Stimulated activated CD4-positive, alpha-beta T cell treated with anti-CD3 and anti-CD28 coated beads, Interleukin-2, amount 100 ng/mL, for 4 hours (primary cell): Measurements from ENCODE around the gene RIN3.
"Not testable (repeated sequence)": the region's sequence is repeated elsewhere in the genome, so short reads cannot be mapped to it uniquely, and the experiment has no call there.

ENCODE experiments used
- DNase-seq: peaks from one replicate; pipeline ENCODE4 v3.0.0-alpha.2; 2020; ENCODE audit warnings: low read depth

RIN3 gene

DNA sequence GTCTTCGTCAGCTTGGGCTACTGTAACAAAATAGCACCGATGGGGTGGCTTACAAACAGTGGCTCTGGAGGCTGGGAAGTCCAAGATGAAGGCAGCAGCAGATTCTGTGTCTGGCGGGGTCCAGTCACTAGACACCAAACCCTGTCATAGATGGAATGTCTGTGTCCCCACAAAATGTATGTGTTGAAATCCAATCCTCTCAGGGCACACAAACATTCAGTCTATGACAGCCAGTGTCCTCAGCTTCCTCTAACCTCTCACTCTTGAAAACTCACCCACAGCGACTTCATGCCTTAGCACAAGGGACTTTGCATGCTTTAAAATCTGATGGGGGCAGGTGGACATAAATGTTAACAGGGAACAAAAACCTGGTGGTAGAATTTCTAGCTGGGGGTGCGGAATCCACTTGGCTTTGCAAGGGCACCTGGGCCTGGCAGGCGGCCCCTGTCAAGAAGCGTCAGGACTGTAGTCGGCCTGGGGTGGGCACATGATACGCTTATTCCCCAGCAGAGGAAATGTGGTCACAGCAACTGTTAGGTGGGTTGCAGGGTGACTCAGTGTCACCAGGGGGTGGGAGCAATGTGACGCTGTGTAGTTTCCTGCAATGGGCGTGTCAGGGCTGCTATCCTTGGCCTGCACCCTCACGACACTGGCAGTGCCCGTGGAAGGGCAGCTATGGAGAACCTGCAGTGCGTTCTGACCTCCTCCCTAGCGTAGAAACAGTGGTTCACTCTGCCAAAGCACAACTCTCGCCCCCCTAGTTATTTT lies 17.7 kb downstream of the RIN3 start:
- DNase-seq = peak; percentile 60

DNA sequence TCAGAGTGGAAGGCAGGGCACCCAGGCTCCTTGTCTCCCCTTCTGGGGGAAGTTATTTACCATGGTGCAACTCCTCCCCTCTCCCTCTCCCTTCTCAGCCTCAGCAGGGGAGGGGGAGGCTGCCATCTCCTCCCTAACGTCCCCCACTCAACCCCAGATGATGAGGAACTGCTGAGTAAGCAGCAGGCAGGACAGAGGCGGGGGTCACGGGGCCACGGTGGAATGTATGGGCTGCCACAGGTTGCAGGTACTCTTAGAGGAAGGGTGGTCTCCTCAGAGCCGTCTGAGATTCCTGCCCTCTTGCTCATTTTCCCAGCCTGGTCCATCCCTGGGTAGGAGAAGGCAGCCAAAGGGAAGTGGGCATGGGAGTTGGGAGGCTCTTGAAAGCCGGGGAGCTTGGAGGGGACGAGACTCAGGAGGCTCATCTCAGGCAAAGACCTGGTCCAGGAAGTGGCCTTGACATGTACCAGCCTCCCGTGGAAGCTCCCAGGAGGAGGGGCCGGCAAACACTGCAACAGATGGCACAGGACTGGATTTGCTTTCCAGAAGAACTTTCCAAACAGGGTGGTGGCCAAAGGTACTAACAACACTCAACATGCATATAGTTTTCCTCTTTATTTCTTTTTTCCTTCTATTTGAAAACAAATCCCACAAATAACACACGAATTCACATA lies 19.0 kb downstream of the RIN3 start:
- DNase-seq = no peak

DNA sequence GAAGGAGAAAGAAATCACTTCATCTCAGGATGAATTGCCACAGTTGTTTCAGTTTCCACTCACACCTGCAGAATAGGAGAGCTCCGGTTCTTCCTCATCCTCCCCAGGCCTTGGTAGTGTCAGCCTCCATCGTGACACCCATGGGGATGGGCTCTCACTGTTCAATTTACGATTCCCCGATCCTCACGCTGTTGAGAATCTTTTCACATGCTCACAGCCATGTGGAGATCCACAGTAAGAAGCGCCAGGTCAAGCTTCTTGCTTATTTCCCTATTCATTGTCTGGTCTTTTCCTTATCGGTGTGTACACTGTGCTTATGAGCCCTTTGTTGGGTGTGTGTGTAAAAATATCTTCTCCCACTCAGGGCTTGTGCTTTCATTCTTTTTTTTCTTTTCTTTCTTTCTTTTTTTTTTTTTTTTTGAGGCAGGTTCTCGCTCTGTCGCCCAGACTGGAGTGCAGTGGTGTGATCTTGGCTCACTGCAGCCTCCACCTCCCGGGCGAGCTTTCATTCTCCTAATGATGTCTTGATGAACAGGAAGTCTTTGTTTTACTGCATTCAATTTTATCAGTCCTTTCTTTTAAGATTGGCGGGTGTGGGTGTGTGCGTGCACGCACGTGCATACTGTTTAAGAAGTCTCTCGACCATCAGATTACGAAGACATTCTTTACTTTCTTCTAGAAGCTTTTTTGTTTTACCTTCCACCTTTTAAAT lies 21.5 kb downstream of the RIN3 start:
- peak; percentile 32 for DNase-seq

DNA sequence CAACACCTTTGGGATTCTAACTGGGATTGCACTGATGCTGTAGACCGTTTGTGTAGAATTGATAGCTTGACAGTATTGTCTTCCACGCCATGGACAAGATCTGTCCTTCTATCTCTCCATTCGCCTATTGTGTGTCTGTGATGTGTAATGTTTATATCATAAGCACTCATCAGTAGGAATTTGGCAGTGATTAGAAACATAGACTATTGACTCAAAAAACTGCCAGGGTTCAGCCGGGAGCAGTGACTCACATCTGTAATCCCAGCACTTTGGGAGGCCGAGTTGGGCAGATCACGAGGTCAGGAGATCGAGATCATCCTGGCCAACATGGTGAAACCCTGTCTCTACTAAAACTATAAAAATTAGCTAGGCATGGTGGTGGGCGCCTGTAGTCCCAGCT lies 22.6 kb downstream of the RIN3 start:
- not testable (repeated sequence) for DNase-seq

DNA sequence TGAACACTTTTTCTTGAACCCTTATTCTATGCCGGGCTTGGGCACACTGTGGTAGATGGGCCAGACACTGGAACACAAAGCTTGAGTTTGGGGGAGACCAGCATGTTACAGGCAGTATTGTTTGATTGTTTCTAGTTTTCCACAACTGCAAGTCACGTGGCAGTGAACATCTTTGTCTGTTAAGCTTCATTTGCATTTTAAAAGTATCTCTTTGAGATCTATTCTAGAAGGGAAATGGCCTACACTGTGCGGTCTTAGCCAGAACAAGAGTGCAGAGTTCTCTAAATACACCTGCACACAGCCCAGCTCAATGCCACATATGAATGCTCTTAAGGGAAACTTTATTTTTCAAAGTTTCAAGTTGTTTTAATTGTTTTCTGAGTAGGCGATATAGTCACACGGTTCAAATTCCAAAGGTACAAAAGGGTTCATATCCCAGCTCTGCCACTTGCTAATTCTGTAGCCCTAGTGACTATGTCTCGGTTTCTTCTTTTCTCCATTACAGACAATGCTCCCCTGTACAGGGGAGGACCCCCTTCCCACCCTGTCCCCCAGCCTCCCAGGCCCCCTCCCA lies 24.9 kb downstream of the RIN3 start:
- no peak for DNase-seq

DNA sequence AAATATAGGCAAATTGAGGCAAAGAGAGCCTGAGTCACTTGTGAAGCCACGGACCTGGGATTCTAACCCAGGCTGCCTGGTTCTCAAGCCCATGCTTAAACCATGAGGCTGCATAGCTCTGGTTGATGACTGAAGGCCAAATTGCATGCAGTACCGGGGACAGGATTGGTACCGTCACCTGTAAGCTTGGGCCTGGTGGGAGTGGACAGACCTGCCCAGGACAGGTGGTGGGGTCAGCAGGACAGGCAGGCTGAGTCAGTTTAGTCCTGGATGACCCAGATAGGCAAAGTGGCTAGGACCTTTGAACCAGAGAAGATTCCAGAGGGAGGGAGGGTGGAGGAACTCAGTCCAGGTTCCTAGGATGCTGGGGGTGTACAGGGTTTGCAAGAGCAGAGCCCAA lies 25.8 kb downstream of the RIN3 start:
- no peak for DNase-seq

DNA sequence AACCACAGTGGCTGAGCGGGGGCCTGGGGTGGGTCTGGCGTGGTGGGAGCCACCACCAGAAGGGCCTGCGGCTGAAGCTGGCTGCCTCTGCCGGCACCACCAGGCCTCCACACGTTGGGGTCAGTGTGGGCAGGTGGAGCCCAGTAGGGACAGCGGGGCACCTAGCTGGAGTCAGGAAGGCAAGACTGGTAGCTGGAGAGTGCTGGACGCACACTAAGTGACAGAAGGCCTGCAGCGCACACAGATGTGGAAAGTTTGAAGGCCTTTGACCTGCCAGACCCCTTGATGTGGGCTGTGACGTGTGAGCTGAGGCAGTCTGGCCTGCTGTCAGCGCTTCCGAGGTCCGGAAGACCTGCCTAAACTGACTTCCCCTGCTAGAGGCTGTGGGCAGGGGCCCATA lies 26.3 kb downstream of the RIN3 start:
- no peak for DNase-seq

DNA sequence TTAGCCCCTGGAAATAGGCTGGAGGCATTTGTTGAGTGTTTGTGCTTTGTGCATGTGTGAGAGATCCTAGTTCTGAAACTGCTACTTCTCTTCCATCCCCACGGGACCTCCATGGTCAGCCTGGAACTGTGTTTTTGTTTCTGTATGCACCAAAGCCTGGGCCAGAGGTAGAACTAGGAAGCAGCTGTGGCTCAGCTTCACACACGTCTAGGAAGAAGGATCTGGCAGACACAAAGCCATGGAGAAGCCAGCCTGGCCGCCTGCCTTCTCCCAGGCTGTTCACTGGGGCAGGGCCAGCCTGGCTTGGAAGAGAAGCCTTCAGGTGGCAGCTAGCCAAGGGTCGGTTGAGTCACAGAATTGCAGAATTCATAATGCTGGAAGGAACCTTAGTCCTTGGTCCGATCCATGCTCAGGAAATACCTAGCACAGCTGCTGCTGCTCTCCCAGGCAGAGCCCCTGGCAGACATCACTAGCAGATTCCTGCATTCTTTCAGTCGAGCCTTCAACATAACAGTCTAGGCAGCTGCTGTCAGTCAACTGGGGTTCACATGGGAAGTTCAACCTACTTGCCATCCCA lies 27.0 kb downstream of the RIN3 start:
- DNase-seq = no peak

DNA sequence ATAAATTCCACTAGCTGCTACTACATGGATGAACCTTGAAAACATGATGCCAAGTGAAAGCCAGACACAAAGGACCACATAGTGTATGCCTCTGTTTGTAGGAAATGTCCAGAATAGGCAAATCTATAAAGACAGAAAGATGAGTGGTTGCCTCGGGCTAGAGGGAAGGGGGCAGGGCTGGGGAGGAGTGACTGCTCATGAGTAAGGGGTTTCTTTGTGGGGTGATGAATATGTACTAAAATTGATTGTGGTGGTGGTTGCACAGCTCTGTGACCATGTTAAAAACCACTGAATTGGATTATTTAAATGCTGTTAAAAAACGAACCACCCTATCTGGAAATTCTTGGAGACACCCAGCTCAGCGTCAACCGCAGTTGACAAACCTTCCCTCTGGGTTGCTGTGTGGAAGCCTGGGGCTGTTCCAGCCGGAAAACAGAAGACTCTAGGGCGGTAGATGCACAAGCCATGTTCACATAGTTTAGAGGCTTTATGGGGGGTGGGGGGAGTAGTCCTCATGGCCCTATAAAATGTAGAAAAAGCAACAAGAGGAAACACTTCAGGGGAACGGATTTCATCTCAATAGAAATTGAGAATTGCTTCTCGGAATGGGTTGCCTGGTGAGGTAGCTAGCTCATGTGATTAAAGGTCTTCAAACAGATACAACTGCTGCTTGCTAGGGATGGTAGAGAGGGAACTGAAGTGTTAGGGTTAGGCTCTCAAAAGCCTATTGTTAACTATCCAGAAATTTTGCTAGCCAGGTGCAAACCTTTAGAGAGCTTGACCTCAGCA lies 29.4 kb downstream of the RIN3 start:
- no peak for DNase-seq

DNA sequence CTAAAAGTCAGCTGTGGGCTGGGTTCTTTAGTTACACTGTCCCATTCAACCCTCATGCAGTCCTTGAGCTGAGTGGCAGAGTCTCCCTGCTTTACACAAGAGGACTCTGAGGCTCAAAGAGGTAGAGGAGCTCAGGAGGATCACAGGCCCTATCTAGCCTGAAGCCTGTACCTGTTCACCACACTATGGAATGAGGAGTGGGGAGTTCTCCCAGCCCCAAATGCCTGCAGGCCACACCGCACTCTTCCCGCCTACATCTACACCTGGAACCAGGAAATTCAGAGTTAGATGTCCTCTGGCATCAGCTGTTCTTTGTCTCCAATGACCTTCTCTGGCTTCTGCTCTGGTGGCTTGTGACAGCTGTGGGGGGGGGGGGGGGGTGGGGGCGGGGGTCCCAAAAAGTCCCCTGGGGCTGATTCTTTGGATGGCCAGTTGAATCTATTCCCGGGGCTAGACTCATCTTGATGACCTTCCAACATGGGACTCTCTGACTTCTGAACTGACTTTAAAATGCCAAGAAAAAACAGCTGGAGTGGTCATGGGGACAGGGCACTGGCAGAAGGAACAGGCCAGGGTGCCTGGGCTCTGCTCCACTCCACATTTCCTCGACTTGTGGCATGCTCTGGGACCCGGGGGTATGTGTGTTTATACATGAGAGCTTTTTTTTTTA lies 30.6 kb downstream of the RIN3 start:
- no peak for DNase-seq

DNA sequence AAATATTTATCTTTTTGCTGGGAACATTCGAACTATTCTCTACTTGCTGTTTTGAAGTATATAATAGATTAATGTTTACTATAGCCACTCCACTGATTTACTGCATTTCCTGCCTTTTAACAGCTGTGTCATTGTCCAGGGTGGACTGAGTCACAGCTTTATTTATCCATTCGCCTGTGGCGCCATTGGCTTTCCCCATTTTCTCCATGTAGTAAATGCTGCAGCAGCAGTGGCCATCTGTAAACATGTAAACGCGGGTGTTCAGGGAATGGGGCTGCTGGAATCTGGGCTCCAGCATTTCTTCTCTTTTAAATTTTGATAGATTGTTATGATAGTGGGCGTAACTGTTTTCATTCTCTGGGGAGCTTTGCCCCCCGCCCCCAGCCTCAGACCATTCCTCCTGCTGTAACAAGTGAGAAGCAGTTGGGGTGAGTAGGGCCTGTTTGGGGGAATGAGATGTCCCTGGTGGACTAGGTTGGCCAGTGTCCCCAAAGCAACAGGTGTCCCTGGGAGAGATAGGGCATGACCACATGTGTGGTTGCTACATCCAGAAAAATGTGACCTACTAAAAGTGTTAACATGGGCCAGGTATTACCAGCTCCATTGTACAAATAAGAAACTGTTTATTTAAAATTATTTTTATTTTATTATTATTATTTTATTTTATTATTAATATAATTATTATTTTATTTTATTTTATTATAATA lies 32.9 kb downstream of the RIN3 start:
- DNase-seq = no peak

DNA sequence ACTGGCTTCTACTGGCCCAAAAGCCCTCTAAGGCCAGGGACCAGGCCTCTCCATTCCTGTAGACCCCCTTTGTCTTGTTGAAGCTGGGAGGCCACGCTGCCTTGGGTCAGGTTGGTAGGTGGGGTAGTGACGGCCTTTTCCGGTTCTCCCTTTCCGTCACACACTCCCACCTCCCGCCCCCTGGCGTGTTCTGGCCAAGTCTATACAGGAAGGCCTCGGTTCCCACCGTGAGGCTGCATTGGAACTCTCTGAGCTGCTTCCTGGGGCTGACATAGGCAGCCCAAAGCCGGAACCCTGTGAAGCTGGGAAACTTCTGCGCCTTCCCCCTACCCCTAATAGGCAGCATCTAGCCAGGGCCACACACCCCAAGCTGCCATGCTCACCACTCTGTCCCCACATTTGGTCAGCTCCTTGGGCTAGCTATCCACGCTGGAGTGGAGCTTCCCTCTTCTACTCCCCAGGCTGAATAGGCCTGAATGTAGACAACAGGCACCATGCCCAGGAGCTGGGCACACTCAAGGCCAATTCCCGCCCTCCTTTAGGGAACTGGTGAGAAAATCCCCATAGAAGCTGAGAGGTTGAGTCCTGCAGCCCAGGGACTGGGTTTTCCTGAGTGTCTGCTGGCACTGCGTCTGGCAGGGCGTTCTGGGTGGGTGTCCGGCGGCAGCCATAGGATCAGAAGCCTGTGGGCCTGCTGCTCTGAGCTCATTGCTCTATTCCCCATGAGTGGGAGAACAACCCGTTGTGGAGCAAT lies 35.7 kb downstream of the RIN3 start:
- no peak for DNase-seq

DNA sequence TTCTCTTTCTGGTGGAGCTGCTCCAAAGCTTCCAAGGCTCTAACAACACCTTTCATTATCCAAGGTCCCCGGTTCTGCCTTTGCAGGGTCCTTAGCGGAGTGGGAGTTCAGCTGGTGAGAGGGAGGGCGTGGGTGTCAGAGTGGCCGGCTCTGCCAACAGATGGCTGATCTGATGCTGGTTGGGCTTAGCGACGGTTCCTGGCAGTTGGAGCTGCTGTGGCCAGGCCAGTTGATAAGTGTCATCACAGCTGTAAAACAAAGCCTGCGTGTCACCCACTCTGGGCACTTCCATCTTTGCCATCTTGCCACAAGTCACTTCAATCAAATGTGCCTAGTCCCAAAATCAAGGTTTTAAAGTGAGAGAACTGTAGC lies 36.3 kb downstream of the RIN3 start:
- DNase-seq = no peak

DNA sequence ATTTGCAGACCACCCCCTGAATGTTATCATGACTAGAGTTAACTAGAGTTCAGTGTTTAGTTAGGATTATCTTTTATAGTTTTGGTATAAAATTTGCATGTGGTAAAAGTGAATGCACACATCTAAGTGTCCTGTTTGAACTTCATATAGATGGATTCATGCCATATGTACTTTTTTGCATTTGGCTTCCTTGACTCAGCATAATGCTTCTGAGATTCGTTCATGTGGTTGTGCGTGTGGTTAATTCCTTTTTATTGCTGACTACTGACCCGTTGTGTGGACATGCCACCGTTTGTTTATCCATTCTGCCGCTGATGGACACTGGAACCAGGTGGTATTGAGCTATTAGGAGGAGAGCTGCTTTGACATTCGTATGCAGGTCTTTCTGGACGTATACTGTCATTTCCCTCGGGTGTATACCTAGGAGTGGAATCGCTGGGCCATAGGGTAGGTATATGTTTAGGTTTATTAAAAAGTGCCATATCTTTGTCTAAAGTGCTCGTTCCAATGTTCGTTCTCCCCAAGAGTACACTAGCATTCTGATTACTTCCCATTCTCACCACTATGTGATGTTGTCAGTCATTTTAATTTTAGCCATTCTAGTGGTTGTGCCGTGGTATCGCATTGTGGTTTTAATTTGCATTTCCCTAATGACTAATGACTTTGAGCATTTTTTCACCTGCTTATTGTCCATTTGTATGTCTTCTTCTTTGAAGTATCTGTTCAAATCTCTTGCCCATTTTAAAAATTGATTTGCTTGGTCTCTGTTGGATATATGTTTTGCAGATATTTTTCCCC lies 37.7 kb downstream of the RIN3 start:
- no peak for DNase-seq

DNA sequence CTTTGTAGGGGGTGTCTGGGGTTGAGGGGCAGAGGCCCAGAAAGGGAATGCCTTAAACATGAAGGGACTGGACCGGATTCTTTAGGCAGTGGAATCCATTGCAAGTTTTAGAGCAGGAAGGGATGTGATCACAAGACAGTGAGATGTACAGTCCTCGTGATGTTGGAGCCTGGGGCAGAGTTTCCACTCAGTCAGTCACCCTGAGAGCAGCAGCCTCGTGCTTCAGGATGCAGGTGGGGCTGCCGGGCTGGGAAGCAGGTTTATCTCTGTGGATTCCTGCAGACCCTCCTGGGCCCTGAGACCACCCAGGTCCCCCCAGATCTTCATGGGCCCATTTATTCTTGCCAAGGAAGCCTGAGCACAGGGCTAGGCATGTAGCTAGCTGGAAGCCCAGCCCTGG lies 38.5 kb downstream of the RIN3 start:
- DNase-seq = no peak

DNA sequence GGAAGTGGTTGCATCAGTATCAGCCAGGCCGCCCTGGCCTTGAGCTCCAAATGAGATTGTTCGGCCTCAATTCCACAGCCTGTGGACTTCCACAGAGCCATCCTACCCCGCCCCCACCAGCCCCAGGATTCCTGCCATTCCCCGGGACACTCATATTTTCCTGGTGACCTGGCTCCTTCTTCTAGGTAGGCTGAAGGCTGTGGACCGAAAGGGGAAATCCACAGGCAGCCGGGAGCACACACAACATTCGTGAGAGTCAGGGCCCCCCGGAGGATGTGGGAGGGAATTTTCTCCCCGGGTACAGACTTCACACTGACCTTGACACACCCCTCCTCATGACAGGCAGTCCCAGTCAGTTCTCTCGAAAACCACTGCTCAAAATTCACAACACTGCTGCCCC lies 39.9 kb downstream of the RIN3 start:
- DNase-seq = no peak

DNA sequence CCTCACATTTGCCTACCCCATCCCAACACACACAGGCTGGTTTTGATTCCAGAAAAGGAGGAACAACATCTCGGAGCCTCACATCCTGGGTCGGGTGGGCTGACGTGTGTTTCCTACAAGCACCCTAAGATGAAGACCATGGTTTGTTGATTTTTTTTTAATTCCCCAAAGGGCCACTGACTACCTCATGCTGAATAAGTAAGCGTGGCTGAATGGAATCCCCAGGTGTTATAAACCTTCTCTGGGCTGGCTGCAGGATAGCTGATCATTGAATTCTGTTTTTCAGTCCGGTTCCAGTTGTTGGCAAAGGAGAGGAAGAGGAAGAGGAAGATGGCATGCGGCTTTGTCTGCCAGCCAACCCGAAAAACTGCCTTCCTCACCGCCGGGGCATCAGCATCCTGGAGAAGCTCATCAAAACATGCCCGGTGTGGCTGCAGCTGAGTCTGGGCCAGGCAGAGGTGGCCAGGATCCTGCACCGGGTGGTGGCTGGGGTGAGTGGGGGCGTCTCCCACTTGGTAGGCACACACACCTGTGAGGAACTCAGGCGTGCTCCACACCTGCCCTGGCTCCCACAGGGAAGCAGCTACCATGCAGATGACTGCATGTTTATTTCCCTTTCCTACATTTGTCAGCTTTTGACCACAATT lies 42.0 kb downstream of the RIN3 start:
- no peak for DNase-seq

DNA sequence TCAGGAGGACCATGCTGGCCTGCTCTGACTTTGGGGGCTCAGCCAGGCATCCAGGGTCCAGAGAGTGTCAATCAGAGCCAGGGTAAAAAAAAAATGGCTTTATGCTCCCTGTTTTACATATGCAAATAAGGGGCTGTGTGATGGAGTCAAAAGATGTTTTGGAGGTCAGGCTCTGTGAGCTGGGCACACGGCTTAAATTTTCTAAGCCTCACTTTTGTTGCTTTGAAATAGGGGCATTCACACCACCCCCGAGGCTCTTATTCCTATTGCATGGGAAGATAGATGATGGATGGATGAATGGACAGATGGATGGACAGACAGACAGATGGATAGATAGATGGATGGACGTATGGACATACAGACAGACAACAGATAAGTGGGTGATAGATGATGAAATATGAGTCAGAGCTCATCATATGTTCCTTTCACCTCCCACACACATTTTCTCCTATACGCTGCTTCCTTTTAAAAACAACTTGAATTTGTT lies 42.7 kb downstream of the RIN3 start:
- no peak for DNase-seq
